Pons (tissue), 1 donor: Measurements from ENCODE around the gene BTNL8.

Experiments
- DNase-seq: peaks from one replicate; pipeline ENCODE4 v3.0.0-alpha.2; 2016; ENCODE audit warnings: low spot score

Gene BTNL8

DNA sequence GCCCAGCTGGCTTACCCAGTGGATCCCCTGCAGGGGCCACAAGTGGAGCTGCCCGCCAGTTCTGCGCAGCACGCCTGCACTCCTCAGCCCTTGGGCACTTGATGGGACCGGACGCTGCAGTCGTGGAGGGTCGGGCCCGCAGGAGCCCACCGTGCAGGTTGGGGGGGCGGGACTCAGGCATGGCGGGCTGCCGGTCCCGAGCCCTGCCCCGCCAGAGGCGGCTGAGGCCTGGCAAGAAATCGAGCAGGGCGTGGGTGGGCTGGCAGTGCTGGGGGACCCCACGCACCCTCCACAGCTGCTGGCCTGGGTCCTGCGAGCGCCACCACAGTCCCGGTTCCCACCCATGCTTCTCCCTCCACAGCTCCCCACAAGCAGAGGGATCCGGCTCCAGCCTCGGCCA, 70.4 kb downstream of the BTNL8 start:
- DNase-seq: no peak

DNA sequence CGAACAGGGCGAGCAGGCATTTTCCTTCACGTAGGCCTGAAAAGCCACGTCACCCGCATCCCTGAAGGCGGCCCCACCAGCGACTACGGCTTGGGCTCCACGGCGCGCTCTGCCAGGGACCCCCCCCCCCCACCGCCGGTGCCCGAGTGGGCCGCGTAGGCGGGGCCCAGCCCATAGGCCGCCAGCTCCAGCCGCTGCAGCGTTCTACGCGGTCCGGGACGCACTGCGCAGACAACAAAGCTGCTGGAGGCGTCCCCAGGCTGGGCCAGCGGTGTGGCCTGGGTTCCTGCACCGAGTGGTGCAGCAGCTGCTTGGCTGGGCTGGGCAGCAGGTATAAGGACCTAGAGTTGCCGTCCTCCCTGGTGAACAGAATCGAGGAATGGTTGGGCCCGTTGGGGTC, 71.4 kb downstream of the BTNL8 start:
- no peak for DNase-seq

DNA sequence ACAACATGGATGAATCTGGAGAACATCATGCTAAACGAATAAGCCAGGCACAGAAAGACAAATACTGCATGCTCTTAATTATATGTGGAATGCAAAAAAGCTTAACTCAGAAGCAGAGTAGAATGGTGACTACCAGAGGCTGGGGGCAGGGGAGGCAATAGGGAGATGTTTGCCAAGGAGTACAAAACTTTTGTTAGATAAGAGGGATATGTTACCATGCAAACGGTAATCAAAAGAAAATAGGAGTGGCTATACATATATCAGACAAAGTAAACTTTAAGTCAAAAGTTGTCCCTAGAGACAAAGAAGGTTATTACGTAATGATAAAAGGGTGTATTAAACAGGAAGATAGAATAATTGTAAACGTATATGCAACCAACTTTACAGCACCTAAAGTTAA, 71.9 kb downstream of the BTNL8 start:
- DNase-seq: no peak

DNA sequence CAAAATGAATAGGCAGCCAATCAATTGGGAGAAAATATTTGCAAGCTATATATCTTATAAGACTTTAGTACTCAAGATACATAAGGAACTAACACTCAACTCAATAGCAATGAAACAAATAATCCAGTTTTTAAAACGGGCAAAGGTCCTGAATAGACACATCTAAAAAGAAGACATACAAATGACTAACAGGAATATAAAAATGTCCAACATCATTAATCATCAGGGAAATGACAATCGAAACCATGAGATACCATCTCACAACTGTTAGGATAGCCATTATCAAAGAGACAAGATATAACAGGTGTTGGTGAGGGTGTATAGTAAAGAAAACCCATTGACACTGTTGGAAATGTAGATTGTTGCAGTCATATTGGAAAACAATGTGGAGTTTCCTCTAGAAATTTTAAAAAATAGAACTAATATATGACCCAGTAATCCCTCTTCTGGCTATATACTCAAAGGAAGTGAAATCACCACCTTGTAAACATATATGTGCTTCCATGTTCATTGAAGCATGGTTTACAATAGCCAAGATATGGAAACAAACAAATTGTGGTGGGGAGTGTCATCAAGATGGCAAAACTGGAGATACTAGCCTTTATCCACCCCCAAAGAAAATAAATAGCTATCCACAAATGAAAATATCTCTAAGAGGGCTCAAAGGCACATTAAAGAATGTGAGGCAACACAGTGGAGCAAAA, 75.8 kb downstream of the BTNL8 start:
- DNase-seq: no peak

DNA sequence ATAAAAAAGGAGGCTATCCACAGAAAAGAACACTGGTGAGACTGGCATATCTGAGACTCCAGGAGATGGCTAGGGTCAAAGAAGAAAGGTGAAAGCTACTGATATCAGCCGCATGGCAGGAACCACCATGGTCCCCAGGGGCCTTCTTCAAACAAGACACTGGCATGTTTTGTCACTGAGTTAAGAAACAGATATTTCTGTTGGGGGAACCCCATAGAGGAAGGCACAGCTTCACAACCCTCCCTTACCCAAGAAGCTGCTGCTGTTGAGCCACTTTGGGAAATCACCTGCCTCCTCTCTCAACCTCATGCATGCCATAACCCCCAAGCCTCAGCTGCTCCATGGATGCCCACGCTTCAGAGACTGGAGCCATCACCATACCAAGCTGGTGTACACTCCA, 76.4 kb downstream of the BTNL8 start:
- no peak for DNase-seq

DNA sequence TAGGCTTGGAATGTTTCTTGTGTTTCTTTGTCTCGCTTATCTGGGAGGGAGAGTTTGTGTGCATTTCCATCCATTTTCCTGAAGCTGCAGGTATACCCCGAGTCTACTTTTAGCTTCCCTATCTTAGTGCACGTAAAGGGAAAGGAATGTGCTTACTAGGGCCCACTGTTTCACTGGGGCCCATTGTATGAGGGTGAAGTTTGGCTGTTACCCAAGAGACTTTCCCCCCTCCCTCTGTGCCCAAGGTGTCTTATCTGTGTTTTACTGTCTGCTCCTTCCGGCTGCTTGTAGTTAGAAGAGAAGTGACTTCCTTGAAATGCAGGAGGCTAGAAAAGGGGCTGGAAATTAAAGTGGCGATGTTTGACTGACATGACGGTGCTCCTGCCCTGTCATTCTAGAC, 77.6 kb downstream of the BTNL8 start:
- no peak for DNase-seq

DNA sequence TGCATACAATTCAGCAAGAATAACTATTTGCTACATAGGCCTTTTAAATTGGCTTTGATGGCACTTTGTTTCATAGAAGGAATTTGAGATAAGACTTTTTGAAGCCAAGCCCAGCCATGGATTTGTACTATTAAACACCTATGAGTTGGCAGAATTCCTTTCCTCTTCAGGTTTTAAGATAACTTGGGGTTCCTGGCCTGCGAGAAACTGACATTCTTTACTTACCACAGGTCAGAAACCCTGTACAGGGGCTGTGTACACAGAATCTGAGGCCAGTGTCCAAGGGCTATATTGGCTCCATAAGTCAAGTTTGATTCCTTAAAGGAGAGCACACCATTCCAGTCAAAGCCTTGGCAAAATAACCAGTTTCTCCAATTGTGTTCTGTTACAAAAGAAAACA, 78.9 kb downstream of the BTNL8 start:
- DNase-seq: no peak

DNA sequence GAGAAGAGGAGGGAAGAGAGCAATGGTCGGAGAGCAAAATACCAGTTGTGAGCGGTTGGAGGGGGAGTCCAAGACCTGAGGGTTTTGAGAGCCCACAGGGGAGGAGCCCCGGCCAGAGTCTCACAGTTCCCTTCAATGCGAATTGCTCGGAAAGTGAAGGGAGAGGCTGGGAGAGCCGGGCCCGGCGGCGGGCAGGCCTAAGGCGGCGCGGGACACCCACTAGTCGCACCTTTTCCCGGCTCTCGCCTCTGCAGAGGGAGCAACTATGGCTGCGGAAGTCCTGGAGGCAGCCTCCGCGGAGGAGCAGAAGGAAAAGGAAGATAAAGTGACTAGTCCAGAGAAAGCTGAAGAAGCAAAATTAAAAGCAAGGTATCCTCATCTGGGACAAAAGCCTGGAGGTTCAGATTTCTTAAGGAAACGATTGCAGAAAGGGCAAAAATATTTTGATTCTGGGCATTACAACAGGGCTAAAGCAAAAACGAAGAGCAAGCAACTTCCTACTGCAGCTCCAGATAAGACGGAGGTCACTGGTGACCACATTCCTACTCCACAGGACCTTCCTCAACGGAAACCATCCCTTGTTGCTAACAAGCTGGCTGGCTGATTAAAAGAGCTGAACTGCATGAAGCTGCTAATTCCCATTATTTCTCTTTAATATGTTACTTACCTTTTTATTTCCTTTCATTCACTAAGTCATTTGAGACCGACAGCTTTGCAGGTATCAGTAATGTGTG, 83.2 kb downstream of the BTNL8 start:
- no peak for DNase-seq

DNA sequence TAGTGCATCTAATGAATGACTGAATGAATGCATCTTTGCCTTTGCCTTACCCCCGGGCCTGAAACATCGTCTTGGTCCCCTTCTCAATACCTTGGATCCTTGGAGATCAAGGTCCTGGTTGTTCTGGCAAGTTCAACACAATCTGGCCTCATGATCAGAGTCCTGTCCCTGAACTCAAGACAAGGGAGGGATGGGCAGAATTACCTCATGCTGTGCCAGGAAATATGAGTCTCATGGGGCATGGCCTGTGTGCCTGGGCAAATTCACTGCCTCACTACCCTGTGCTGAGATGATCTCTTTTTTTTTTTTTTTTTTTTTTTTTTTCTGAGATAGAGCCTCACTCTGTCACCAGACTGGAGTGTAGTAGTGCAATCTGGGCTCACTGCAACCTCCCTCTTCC, 89.1 kb downstream of the BTNL8 start:
- no peak for DNase-seq

DNA sequence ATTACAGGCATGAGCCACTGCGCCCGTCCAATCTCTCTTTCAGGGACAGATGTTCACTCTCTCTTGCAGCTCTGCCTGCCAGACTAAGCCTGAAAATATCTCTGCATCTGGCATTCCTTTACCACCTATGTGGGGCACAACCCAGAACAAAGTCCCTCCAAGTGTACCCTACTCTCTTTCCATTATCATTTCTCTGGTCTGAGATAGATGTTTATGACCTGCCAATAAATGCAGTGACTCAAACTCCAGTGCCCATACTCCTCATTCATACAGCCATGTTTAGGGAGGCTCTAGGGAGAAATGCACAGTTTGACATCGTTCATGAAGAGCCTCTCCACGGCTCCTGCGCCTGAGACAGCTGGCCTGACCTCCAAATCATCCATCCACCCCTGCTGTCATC, 89.6 kb downstream of the BTNL8 start, which contains the start of gene BTNL3:
BTNL3 (plus strand) TSS at position 255 of the 400 bp plus-strand sequence. CDS start 183 bp downstream, outside the sequence.
- DNase-seq: no peak

DNA sequence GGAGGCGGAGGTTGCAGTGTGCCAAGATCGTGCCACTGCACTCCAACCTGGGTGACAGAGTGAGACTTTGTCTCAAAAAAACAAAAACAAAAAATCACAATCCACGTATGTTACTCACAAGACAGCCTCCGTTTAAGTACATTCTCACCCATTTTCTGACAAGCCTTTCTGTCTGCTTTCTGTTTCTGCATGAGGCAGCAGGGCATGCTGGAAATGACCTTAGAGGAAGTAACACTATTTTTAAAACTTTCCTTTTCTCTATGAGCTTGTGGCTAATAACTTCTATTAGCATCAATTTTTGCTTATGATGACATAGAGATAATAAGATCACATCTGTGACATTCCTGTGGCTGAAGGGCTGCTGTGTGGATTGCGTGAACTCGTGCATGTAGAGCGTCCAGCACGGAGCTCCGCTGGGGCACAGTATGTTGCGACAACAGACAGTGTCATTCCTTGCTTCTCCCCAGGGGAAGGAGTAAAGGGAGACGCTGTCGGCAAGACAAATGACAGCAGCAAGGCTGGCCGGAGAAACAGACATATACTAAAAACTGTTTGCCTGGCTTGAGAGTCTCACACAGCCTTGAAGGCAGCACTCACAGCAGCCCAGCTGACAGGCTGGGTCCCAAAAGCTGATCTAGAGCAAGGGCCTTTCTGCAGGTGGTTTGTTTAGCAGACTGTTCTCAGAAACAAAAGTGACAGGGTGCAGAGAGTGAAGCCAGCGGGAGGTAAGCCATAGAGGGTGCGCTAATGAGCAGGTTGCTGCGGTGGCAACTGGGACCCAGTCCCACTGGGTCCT, 91.3 kb downstream of the BTNL8 start:
- DNase-seq: no peak

DNA sequence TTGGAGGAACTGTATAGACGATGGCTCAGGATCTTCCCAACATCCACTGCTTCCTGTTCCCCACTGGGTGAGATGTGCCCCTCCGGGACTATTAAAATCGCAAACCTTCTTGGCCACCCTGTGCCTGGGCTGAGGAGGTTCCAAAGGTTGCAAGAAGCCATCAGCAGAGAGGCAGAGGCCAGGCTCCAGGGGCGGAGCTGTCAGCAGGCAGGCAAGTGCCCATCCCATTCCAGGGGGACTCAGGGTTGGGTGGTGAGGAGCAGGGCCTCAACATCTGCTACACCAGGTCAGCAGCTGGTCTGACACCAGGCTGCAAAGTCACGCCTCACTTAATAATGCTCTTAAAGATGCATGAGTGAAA, 91.9 kb downstream of the BTNL8 start:
- no peak for DNase-seq
